Measurements from ENCODE around the gene COL6A2.

The COL6A2 gene

DNA sequence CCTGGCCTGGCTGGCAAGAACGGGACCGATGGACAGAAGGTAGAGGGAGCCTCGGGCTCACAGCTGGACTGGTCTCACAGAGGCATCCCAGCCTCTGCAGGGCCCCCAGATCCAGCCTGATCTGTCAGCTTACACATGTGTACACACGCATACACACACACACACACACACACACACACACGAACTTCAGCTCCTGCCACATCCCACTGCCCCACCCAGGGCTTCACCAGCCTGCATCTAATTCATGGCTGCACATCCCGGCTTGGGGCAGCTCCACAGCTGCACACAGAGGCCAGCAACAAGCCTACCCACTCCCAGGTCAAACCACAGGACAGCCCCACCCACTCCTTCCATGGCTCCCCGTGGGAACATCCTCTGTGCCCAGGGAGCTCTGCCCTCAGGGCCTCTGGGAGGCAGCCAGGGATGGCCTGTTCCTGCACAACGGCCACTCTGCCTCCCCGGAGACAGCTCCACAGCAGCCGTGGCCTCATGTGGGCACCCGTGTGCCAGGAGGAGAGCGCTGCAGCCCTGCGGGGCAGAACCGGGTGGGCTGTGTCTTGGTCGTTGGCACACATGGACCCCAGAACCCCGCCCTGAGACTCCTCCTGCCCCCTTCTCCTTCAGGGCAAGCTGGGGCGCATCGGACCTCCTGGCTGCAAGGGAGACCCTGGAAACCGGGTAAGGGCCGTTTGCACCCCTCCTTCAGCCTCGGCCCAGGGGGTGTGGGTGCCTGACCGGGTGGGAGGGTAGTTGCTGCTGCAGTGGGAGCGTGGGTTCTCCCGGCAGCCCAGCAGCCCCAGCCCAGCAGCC, 19.1 kb downstream of the COL6A2 start:
- TF ChIP-seq, protein P1, sequence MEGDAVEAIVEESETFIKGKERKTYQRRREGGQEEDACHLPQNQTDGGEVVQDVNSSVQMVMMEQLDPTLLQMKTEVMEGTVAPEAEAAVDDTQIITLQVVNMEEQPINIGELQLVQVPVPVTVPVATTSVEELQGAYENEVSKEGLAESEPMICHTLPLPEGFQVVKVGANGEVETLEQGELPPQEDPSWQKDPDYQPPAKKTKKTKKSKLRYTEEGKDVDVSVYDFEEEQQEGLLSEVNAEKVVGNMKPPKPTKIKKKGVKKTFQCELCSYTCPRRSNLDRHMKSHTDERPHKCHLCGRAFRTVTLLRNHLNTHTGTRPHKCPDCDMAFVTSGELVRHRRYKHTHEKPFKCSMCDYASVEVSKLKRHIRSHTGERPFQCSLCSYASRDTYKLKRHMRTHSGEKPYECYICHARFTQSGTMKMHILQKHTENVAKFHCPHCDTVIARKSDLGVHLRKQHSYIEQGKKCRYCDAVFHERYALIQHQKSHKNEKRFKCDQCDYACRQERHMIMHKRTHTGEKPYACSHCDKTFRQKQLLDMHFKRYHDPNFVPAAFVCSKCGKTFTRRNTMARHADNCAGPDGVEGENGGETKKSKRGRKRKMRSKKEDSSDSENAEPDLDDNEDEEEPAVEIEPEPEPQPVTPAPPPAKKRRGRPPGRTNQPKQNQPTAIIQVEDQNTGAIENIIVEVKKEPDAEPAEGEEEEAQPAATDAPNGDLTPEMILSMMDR (IDR thresholded peaks at IDR 0.05), result no peak
- peak; percentile 58 for DNase-seq (ENCODE audit: low spot score)
- peak overlapping the region in 1 of 2 donors; percentile 41 for H3K27ac ChIP-seq

DNA sequence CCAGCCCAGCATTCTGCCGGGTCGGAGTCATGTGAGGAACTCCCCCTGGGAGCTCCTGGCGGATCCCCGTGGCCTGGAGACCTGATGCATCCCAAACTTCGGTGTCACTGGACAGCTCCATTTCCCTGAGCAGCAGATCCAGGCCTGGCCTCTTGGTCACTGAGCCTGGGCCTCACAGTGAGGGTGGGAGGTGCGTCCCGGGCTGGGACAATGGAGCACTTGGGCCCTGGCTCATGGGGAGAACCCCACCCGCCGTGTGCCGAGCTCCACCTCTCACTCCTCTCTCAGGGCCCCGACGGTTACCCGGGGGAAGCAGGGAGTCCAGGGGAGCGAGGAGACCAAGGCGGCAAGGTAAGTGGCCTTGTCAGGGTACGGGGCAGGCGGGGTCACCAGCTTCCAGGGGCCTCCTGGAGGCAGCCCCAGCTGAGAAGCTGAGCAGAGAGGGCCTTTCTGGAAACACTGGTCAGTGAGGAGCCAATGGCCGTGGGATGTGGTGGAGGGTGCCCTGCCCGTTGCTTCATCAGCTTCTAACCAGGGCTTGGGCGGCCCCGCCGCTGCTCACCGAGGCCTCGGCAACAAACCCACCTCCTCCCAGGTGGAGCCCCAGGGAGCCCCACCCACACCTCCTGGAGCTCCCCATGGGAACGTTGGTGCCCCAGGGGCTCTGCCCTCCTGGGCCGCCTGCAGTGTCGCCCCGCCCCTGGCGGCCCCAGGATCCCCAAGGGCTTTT, 19.8 kb downstream of the COL6A2 start:
- peak; percentile 71 for DNase-seq (ENCODE audit: low spot score)
- H3K27ac ChIP-seq, result peak overlapping the region in 1 of 2 donors; percentile 41
- H3K4me3 ChIP-seq, result no peak overlapping the region
- TF ChIP-seq, protein P1 (IDR thresholded peaks at IDR 0.05), result no peak

More for the DNA sequence above, 19.1 kb downstream of the COL6A2 start:
- H3K4me3 ChIP-seq, result no peak overlapping the region

- no peak overlapping the region for H3K4me3 ChIP-seq
- H3K27ac ChIP-seq, result peak overlapping the region in 1 of 2 donors; percentile 13
- TF ChIP-seq, protein P1 (IDR thresholded peaks at IDR 0.05), result no peak
- peak; percentile 65 for DNase-seq (ENCODE audit: low spot score)
Observed at GRCh38 chr21:46118316-46119143, 20.6 kb downstream of the COL6A2 start.

DNA sequence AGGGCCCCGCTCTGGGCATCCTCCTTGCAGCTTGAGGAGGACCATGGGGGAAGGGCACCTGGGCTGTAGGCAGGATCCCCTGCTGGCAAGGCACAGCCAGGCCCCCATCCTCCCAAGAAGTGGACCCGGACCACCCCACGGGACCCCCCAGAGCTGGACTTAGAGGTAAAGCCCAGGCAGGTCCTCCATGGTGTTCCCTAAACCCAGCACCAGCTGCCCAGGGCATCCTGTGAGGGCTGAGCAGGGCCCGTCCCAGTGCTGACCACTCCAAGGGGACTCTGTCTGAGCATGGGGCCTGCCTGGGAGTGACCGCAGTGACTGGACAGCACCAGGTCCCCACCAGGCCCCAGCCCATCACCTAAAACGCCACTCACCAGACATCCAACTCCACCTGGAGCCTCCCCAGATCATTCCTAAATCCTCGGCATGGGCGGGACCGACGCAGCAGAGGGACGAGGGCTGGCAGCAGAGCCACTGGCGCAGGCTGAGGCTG, 21.3 kb downstream of the COL6A2 start:
- H3K27ac ChIP-seq, result peak overlapping the region in 1 of 2 donors; percentile 13
- TF ChIP-seq, protein P1 (IDR thresholded peaks at IDR 0.05), result no peak
- peak; percentile 73 for DNase-seq (ENCODE audit: low spot score)

GRCh38 chr21:46119637-46120271, 21.8 kb downstream of the COL6A2 start:
- no peak overlapping the region for H3K4me3 ChIP-seq
- H3K27ac ChIP-seq, result peak overlapping the region in 1 of 2 donors; percentile 13
- DNase-seq (ENCODE audit: low spot score), result peak; percentile 64
- TF ChIP-seq, protein P1 (IDR thresholded peaks at IDR 0.05), result no peak

More for the DNA sequence above, 21.3 kb downstream of the COL6A2 start:
- no peak overlapping the region for H3K4me3 ChIP-seq

Measured in coronary artery (tissue), 2 donors.